ENCODE results near the gene LYPD6.
A peak's percentile ranks its signal among the peaks of the same experiment; 100 is the strongest.
"Not testable (repeated sequence)": the region's sequence is repeated elsewhere in the genome, so short reads cannot be mapped to it uniquely, and the experiment has no call there.

The LYPD6 gene

DNA sequence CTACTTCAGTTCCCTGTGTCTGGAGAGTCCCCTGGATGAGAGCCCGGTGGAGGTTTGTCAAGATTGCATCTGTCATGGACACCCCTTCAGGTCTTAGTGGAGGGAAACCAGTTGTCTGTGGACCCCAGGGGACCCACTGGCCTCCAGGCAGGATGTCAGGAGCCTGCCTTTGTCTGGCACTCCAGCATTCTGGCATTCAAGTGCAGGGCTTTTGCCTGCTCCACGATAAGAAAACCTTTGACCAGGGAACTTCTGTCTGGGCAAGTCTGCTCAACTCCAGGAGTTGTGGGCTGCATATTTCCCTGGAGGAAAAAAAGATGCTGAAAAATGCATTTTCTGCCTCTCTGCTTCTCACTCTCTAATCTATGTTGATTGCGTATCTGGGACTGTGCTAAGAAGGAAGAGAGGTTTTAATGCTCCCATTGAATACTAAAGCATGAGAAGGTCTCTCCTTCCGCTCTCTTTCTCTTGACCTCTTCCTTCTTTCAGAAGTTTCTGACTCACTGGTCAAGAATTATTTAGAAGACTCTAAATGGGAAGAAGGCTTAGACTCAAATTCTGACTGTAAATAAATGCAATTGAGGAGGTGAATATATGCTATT, 152.7 kb downstream of the LYPD6 start:
- in situ Hi-C loops (cut with HindIII; ENCODE audit: low pct_unique_long_range_greater_than_20kb, low sequenced_read_pairs), result no loop called here

DNA sequence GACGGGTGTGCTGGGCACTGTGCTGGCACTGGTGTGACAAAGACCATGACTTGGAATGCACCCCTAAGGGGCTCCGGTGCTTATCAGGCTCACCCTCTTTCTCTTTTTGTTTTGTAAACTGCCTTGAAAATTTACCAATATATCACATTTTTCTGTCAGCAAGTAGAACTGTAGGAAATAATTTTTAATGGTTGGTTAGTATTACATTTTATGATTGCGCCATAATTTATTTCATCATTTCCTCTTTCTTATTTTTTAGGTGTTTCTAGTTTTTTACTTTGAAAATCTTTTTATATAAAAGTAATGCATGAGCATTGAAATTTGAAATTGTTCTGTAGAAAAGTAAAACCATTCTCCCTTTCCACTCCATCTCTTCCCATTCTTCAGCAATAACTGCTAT, 156.3 kb downstream of the LYPD6 start:
- in situ Hi-C loops (cut with HindIII; ENCODE audit: low pct_unique_long_range_greater_than_20kb, low sequenced_read_pairs), result no loop called here
- DNase-seq (ENCODE audit: low read depth in 1 of 2, low spot score in 1 of 2), result no peak
- no peak for TF ChIP-seq JUND (IDR thresholded peaks at IDR 0.05; ENCODE audit: low read depth)

More for the DNA sequence above, 152.7 kb downstream of the LYPD6 start:
- no peak for TF ChIP-seq JUND (IDR thresholded peaks at IDR 0.05; ENCODE audit: low read depth)
- no peak for DNase-seq (ENCODE audit: low read depth in 1 of 2, low spot score in 1 of 2)

DNA sequence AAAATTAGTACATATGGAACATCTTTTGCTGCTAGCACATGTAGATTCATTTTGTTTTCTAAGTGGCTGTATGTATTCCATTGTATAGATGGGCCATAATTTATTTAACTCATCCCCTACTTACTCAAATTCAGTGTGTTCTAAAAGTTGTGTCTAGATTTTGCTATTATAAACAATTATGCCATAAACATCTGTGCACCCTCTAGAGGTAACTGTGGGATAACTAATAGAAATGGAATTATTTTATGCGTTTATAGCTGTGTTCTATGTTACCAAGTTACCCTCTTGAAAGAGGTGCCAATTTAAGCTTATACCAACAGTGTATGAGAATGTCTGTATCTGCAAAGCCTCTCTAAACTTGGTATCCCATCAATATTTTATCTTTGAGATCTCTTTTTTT, 156.8 kb downstream of the LYPD6 start:
- in situ Hi-C loops (cut with HindIII; ENCODE audit: low pct_unique_long_range_greater_than_20kb, low sequenced_read_pairs), result no loop called here
- no peak for DNase-seq (ENCODE audit: low read depth in 1 of 2, low spot score in 1 of 2)
- no peak for TF ChIP-seq JUND (IDR thresholded peaks at IDR 0.05; ENCODE audit: low read depth)

DNA sequence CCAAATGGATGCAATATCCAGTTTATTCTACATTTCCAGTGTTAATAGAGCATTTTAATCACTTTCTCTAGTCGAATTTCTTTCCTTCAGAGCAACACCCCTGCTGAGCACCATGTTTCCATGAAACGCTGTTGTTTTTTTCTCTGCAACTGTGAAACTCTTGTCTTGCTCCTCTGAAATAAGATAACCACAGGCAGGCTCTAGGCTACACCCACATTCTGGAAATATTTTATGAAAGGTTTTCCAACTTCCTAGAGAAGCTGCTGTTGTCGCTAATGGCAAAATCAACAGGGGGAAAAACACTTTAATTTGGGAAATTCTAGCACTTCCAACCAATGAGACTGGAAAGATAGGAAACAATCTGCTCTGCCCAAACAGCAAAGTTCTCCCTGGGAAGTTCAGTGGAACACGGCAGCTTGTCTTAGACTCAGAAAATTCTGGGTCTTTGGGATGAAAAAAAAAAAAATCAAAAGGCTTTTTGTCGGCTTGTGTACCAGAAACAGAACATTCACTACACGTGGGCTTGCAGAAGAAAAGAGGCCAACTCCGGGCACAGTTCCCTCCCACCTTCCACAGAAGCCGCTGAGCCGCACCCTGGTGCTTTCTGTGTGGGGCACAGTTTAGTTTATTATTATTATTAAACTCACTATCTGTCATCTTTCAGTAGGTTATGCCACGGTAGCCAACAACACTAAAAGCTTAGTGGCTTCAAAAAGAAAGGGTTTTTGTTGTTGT, 158.5 kb downstream of the LYPD6 start:
- no peak for DNase-seq (ENCODE audit: low read depth in 1 of 2, low spot score in 1 of 2)
- in situ Hi-C loops (cut with HindIII; ENCODE audit: low pct_unique_long_range_greater_than_20kb, low sequenced_read_pairs), result no loop called here
- TF ChIP-seq JUND (IDR thresholded peaks at IDR 0.05; ENCODE audit: low read depth), result no peak

DNA sequence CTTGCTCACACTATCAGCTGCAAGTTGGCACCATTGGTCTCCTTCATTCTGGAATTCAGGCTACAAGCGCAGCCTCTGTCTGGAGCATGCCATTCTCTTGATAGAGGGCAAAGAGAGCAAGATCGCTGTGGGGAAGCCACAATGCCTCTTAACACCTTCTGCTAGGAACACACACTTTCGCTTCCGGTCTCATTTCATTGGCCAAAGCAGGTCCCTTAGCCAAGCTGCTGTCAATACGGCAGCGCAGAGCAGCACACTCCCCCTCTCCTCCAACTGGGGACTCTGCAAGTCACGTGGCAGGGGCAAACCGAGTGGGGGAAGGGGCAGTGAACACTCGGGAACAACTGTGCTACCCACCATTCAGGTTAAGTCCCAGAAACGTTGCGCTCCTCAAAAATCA, 159.1 kb downstream of the LYPD6 start:
- no peak for TF ChIP-seq JUND (IDR thresholded peaks at IDR 0.05; ENCODE audit: low read depth)
- in situ Hi-C loops (cut with HindIII; ENCODE audit: low pct_unique_long_range_greater_than_20kb, low sequenced_read_pairs), result no loop called here
- DNase-seq (ENCODE audit: low read depth in 1 of 2, low spot score in 1 of 2), result peak in 1 of 2 experiments; percentile 18

DNA sequence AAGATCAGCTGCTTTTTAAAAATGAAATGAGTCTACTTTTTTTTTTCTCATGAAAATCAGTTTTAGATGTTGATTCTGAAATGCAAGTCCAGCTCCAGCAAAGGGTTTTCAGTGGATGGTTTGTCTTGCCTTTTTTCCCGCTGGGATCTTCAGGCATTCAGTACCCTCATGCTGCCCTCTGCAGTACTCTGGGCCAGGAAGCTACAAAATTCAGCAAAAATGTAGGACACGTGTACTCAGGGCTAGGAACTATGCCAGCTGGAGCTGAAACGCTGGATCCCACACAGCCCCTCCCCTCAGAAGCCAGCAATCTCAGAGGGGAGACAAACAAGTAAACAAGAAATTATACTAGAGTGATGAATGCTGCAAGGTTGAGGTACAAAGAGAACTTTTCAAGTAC, 159.9 kb downstream of the LYPD6 start:
- no peak for TF ChIP-seq JUND (IDR thresholded peaks at IDR 0.05; ENCODE audit: low read depth)
- no peak for DNase-seq (ENCODE audit: low read depth in 1 of 2, low spot score in 1 of 2)
- in situ Hi-C loops (cut with HindIII; ENCODE audit: low pct_unique_long_range_greater_than_20kb, low sequenced_read_pairs), result no loop called here

DNA sequence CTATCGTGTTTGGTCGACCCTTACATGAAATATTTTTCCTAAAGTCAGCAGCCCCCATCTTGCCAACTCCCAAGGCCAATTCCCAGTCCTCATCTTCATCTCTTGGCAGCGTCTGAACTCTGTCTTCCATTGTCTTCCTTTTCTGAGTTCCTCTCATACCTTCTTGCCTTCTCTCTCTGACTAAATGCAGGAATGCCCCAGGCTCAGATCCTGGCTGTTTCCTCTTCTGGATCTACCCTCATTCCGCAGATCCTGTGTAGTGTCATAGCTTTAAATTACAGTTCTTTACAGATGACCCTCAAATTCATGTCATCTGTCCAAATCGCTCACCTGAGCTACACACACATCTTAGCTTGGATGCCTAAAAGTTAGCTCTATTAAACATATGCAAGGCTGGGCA, 162.5 kb downstream of the LYPD6 start:
- no peak for DNase-seq (ENCODE audit: low read depth in 1 of 2, low spot score in 1 of 2)
- in situ Hi-C loops (cut with HindIII; ENCODE audit: low pct_unique_long_range_greater_than_20kb, low sequenced_read_pairs), result no loop called here
- no peak for TF ChIP-seq JUND (IDR thresholded peaks at IDR 0.05; ENCODE audit: low read depth)

DNA sequence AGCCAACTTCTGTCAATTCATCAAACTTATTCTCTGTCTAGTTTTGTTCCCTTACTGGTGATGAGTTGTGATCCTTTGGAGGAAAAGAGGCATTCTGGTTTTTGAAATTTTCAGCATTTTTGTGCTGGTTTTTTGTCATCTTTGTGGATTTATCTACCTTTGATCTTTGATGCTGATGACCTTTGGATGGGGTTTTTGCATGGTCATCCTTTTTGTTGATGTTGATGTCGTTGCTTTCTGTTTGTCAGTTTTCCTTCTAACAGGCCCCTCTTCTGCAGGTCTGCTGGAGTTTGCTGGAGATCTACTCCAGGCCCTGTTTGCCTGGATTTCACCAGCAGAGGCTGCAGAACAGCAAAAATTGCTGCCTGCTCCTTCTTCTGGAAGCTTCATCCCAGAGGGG, 168.8 kb downstream of the LYPD6 start:
- DNase-seq (ENCODE audit: low read depth in 1 of 2, low spot score in 1 of 2); in situ Hi-C loops (cut with HindIII; ENCODE audit: low pct_unique_long_range_greater_than_20kb, low sequenced_read_pairs): not testable (repeated sequence)

DNA sequence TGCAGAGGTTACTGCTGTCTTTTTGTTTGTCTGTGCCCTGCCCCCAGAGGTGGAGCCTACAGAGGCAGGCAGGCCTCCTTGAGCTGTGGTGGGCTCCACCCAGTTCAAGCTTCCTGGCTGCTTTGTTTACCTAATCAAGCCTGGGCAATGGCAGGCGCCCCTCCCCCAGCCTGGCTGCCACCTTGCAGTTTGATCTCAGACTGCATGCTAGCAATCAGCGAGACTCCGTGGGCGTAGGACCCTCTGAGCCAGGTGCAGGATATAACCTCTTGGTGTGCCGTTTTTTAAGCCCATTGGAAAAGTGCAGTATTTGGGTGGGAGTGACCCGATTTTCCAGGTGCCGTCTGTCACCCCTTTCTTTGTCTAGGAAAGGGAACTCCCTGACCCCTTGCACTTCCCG, 176.4 kb downstream of the LYPD6 start:
- in situ Hi-C loops (cut with HindIII; ENCODE audit: low pct_unique_long_range_greater_than_20kb, low sequenced_read_pairs); DNase-seq (ENCODE audit: low read depth in 1 of 2, low spot score in 1 of 2): not testable (repeated sequence)

DNA sequence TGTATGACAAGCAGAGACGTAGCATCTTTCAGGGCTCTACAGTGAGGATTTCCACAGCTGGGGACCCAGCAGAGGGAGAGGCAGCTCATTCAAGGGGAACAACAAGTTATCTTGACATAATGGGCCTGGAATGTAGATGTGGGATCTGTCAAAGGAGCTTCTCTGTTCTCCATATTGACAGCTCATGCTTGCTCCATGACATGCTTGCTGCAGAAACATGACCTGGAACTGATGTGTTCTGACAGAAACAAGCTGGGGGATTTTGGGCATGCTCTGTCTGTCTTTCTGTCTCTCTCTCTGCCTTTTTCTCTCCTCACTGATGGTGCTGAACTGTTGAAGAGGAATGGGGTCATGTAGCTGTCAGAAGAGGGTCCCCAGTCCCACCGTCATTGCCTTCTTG, 177.6 kb downstream of the LYPD6 start:
- in situ Hi-C loops (cut with HindIII; ENCODE audit: low pct_unique_long_range_greater_than_20kb, low sequenced_read_pairs), result no loop called here
- DNase-seq (ENCODE audit: low read depth in 1 of 2, low spot score in 1 of 2), result no peak
- TF ChIP-seq JUND (IDR thresholded peaks at IDR 0.05; ENCODE audit: low read depth), result no peak

DNA sequence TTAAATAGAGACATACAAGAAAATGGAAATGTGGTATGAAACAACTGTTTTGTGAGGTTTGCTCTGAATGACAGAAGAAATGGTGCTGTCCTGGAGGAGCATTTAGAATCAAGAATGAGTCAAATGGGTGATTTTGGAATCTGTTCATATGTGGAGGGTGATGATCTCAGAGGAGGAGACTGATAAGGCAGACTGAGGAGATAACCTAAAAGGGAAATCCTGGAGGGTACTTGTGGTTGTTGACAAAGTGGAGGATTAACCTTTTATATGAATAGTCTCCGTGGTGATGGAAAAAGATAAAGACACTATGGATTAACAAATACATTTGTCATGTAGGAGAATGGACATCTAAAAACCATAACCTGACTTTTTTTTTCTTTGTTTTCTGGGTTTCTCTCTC, 183.1 kb downstream of the LYPD6 start:
- in situ Hi-C loops (cut with HindIII; ENCODE audit: low pct_unique_long_range_greater_than_20kb, low sequenced_read_pairs), result no loop called here
- TF ChIP-seq JUND (IDR thresholded peaks at IDR 0.05; ENCODE audit: low read depth), result no peak
- no peak for DNase-seq (ENCODE audit: low read depth in 1 of 2, low spot score in 1 of 2)
